Measurements from ENCODE around the gene RAB44.

RAB44 gene

DNA sequence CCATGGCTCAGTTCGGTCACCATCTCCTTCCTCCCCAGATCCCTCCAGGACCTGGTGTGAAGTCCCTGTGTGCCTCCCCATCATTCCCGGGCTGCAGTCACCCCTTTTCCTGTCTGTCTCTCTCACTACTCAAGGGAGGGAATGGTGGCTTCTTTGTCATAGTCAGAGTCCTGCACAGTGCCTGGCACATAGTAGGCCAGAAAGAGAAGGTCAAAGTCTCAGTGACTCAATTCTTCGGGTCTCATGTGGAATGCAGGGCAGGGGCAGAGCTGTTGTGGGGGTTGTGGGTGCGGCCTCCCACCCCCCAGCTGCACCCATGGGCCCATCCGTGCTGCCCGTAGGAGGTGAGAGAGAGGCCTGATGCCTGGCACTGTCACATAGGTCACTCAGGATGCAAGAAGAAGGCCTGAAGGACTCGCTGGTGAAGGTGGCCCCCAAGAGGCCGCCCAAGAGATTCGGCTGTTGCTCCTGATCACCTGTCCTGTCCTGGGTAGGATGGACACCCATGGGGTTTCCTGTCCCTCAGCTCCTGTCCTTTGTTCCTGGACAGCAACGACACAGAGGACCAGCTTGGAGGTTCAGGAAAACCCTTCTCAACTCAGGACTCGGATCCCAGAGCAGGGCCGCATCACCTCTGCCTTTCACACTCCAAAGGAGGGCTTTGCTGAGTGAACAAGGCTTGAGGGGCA is 34.1 kb downstream of the RAB44 start:
- no peak for DNase-seq

- DNase-seq: no peak
These were observed 35.7 kb downstream of the RAB44 start for GRCh38 chr6:36733300-36733699.

- no peak for DNase-seq
These were observed 36.9 kb downstream of the RAB44 start for GRCh38 chr6:36734486-36735060.

DNA sequence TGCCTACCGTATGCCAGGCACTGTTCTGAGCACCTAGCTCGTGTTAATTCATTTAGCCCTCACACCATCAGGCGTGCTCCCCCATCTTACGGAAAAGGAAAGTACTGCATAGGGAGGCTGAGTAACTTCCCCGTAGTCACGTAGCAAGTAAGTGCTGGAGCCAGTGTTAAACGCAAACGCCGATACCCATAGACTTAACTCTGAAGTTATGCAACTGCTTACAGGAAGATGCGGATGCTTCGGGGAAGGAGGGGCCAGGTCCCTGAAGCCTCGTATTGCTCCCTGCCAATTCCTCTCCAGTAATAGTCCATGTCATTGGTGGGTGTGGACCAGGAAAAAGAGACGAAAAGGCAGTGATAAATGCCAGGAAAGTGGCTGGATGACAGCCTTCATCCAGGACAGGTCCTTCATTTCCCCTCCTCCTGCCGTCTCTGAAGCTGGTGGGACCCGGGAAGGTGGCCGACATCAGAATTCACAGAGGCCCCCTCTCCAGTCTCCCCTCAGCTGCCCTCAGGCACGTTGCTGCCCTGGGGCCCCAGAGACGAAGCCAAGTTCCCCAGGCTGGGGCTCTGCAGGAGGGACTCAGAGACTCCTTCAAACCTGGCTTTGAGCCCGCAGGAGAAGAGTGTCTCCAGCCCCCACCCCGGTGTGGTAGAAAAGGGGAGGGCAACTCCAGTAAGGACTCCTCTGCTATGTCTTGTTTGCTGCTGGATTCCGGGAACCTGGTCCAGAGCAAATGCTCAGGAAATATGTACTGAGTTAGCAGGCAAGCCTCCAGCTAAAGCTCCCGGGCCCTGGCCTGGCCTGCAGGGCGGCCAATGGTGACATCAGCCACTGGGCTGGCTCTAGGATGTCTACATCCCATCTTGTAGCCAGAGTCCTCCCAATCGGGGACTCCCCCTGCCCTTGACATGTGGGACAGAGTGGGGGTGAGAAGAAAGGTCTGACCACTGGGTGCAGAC is 37.8 kb downstream of the RAB44 start:
- DNase-seq: no peak

DNA sequence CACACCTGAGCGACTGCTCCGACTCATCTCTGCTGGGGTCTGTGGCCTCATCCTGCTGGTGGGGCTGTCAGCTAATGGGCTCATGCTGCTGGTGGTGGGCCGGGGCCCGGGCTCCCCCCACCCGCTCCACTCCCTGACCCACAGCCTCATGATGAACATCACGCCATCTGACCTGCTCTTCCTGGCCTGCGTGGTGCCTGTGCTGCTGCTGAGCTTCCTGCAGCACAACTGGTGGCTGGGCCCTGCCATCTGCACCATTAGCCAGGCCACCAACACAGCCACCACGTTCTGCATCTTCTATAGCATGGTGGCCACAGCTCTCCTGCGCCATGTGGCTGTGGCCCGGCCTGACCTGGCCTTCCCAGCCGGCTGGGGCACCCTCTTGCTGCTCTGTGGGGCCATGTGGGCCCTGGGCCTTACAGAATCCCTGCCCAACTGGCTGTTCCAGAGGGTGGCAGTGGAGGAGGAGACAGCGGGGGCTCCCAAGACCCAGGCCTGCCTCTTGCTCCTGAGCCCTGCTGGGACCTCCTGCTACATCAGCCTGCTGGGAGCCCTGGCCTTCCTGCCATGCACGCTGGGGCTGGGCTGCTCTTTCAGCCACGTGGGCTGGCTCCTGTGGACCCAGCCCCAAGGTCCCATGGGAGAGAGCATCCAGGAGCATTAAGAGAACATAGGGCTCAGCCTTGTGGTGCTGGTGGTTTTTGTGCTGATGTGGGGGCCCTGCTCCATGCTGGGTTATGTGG is 39.6 kb downstream of the RAB44 start:
- no peak for DNase-seq

GRCh38 chr6:36738108-36738507 is 40.5 kb downstream of the RAB44 start:
- DNase-seq: no peak

- DNase-seq: no peak
These were observed 42.6 kb downstream of the RAB44 start for GRCh38 chr6:36739947-36740817.

DNA sequence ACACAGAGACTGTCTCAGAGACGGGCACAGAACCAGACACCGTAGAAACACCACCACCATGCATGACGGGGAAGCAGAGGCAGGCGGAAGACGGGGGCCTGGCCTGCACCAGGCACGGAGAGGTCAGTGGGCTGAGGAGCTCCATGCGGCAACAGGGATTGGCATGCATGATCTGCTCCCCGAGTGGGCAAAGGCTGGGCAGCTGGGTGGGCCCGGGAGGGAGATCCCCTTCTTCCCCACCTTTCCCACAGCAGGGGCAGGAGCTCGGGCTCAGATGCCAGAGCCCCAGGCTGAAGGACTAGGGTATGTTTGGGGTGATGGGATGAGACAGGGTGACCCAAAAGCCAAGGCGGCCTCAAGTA is 43.2 kb downstream of the RAB44 start:
- DNase-seq: no peak

DNA sequence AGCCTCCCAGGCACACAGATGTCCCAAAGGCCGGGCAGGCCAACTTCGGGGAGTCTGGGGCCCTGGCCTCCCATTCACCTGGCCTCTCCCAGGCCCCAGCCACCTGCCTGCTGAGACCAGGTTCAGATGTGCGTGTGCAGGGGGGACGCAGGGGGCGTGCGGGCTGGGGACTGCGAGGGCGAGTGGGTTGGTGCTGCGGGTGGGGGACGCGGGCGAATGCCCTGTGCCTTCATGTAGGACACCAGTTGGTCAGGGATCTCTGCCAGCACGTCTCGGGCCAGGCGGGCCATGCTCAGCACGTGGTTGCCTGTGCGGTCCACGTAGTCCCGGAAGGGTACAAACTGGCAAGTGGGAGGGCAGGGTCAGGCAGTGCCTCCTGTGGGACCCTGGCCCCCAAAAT is 44.5 kb downstream of the RAB44 start:
- DNase-seq: no peak

DNA sequence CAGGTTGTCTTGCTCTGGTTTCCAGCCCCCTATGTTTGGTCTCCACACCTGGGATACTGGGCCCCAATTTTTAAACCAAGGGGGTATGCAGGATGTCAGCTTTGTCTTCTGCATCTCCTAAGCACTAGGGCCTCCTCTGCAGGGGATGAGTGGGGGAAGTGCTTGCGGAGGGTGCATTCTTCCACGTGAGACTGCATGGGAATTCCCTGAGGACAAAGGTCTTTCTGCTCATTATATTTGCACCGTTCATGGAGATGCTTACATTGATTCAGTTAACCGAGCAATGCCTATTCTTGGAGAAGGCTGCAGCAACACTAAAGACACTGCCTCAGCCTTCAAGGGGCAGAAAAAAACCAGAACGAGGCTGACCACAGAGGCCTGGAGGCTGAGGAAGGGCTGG is 45.4 kb downstream of the RAB44 start:
- no peak for DNase-seq

- DNase-seq: no peak
These were observed 46.1 kb downstream of the RAB44 start for GRCh38 chr6:36743538-36744303.

GRCh38 chr6:36744304-36744673 is 46.7 kb downstream of the RAB44 start:
- no peak for DNase-seq

DNA sequence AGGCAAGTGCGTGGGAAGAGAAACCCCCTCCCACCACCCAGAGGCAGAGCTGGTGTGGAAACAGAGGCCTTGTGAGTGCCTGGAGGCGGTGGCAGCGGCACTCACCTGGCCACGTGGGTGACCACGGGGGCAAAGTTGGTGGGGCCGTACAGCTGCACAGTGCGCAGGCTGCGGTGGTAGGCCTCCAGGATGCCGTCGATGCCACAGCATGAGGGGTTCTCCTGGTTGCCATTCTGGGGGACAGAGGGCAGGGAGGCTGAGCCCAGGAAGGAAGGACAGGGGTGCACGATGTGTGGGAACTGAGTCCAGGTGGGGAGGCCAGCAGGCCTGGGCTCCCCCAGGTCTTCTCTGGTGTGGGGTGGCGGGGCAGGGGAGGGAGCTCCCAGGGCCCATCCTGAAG is 47.7 kb downstream of the RAB44 start:
- DNase-seq: no peak

- DNase-seq: no peak
These were observed 48.2 kb downstream of the RAB44 start for GRCh38 chr6:36745836-36746235.

DNA sequence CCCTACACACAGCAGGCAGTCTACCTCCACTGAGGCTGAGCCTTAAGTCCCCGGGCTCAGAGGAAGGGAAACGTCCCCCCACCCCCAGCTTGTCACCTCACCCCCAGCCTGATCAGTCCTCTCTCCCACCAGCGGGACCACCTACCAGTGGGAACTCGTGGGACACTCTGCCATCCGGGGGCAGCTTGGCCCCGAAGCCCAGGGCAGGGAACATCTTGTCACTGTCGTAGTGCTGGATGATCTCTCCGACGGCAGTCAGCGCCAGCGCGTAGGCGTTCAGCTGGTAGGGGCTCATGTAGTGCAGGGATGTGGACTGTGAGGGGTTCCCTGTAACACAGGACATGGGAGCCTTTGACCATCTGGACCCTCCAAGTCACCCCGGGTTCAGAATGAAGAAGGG is 48.6 kb downstream of the RAB44 start:
- no peak for DNase-seq

DNA sequence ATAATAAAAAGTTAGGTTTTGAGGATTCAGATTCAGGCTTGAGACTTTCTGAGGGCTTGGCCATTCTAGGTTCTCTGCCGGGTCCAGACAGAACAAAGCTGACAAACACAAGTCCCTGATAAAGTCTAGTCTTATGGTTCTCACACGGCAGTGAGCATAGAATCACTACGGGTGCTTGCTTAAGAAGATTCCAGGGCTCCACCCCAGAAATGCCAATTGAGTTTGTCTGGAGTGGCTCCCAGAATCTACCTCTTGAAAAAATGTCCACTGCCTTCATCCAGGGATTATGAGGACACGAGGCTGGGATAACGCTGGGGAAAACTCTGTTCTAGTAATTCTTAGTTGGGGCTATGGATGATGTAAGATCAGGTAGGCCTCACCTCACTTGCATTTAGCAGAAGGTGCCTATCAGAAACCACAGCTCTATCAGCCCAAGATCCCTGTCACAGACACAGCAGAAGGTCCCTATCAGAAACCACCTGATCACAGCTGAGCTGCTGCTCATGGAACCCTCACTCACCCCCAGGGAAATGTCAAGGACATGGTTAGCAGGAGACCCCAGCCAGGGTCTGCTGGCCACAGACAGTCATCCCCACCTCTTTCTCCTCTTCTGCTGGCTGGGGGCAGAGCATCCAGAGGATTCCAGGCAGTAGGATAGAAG is 52.3 kb downstream of the RAB44 start:
- DNase-seq: no peak

DNA sequence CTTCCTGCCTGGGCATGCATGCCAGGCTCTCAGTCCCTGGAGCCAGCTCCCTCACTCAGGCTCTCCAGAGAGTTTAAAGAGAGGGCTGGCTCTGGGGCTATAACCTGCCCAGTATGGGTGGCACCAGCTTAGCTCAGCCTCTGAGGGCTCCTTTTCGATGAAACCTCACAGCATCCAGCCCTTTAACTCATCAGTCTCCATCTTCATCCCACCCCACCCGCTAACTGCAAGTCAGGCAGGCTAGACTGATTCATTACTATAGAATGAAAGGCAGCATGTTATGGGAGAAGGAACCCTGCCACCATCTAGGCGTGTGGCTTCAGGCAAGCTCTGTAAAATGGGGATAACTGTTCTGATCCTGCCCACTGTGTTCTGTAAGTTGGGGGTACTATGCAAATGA is 53.5 kb downstream of the RAB44 start:
- DNase-seq: no peak

GRCh38 chr6:36751833-36752186 is 54.2 kb downstream of the RAB44 start:
- DNase-seq: no peak

DNA sequence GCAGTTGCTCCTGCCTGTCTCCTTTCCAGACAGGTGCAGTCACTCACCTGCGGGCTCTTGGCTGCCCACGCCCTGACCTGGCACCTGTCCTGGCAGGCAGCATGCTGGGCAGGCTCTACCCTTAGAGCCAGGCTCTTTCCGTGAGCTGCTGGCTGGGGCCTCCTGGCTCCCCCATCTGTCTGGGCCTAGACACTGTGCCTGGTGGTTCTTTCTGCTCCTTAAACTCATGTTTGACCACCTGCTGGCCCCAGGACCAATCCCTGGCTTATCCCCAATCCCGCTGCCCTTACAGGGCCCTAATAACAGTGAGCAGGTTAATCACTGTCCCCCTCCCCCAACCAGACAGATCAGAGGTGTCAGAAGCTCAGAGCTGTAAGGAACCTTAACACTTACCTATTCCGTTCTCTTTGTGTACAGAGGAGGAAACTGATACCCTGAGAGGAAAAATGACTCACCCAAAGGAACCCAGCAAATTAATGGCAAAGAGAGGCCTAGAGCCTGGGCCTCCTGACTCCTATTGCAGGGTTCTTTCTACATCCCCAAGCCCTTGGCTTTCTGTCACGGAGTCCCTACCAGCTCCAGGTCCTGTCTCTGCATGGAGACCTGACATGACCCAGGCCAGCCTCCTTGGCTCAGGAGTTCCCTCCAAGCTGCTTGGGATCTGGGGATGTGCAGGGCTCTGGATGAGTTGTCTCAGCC is 54.7 kb downstream of the RAB44 start:
- no peak for DNase-seq

DNA sequence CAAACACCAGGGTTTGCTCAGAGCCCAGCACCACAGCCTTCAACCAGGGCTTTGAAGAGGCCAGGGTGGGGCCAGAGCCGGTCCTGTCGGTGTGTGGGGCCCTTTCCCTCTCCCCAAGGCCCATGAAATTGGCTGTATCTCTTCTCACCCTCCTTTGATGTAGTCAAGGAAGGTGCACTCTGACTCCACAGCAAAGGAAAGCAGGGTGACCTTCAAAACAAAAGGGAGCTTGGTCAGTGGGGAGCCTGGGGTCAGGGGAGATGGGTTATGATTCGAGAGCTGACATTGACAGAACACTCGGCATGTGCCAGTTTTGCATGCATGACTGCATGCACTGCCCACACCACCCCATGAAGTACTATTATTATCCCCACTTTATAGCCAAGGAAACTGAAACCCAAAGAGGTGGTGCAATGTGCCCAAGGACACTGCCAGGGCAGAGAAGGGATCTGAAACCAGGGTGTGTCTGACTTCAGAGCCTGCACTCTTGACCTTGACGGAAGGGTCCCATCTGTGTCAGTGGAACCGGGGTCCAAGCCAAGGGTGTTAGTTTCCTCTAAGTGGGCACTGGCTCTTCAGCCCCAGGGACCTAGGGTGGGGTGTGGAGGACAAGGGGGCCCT is 55.4 kb downstream of the RAB44 start:
- no peak for DNase-seq

All from NCI-H2081 treated with DMSO at 0.1 percent for 48 hours (cell line).